NT2/D1 (cell line): Measurements from ENCODE around the gene RCSD1.

Experiments used
- SUZ12 ChIP-seq: IDR thresholded peaks from 2 replicates; pipeline ENCODE4 v1.6.1; 2011; ENCODE audit not compliant: insufficient read length, insufficient read depth; ENCODE audit errors: extremely low read depth
- YY1 ChIP-seq: IDR thresholded peaks from 2 replicates; pipeline ENCODE4 v1.6.1; 2011; ENCODE audit not compliant: insufficient read length, insufficient read depth
- ZNF274 ChIP-seq: IDR thresholded peaks from 2 replicates; pipeline ENCODE4 v1.6.1; 2011; ENCODE audit warnings: mild to moderate bottlenecking, low read depth, low read length

GRCh38 chr1:167670563-167670962 lies 40.5 kb downstream of the RCSD1 start:
- no peak for TF ChIP-seq YY1
- TF ChIP-seq ZNF274: no peak
- TF ChIP-seq SUZ12: no peak
